PC-3 (cell line): Measurements from ENCODE around the gene ARMC3. TPM values are rescaled to one million over a fixed set of nuclear protein-coding genes. Genes with fewer than 3 reads are reported as not detected.

ENCODE experiments used
- ATAC-seq: fragments of 200-7000 bp; cut with Tn5 transposase; 2 replicates; pipeline ENCODE4 v1.9.1; 2020; ENCODE audit warnings: mild to moderate bottlenecking, moderate library complexity
- BruUV-seq: library from RNA; stranded (reverse); fragments of 400-500 nt; replicated peaks from 2 replicates; lab custom pipeline; 2021; lab: Mats Ljungman, UMichigan
- CTCF ChIA-PET: fragments of 300-600 bp; sonication (Branson Sonifier 250); formaldehyde crosslinking; loops from one replicate; lab custom pipeline; 2022; ENCODE audit warnings: antibody characterized with exemption; lab: Charles Lee
- POLR2A ChIA-PET: fragments of 300-600 bp; sonication (Branson Sonifier 250); formaldehyde crosslinking; loops from one replicate; lab custom pipeline; 2022; ENCODE audit warnings: antibody characterized with exemption; ENCODE audit not compliant: unreplicated experiment; lab: Charles Lee
- DNase-seq: peaks from one replicate; pipeline ENCODE4 v3.0.0-alpha.2; 2015
- H2AFZ ChIP-seq: fragments of 300-600 bp; sonication (generic); 2 replicates; pipeline ENCODE4 v1.6.0; 2016; ENCODE audit warnings: antibody characterized with exemption, low read length
- H3F3A ChIP-seq: fragments of 300-600 bp; sonication (generic); one replicate; pipeline ENCODE4 v1.6.0; 2017; ENCODE audit warnings: antibody characterized with exemption, low read length, control low read depth, mild to moderate bottlenecking; ENCODE audit not compliant: unreplicated experiment
- H3K27ac ChIP-seq: fragments of 300-600 bp; sonication (generic); 2 replicates; pipeline ENCODE4 v1.5.1; 2016; ENCODE audit warnings: mild to moderate bottlenecking, low read length
- H3K27me3 ChIP-seq: fragments of 300-600 bp; sonication (generic); 2 replicates; pipeline ENCODE4 v1.6.1; 2016; ENCODE audit warnings: low read length, mixed read lengths
- H3K36me3 ChIP-seq: fragments of 300-600 bp; sonication (generic); 2 replicates; pipeline ENCODE4 v1.6.1; 2016; ENCODE audit warnings: low read depth, mixed run types, low read length, mixed read lengths
- H3K4me1 ChIP-seq: fragments of 300-600 bp; sonication (generic); 2 replicates; pipeline ENCODE4 v1.5.1; 2016; ENCODE audit warnings: low read length; ENCODE audit not compliant: insufficient read depth
- H3K4me2 ChIP-seq: fragments of 300-600 bp; sonication (generic); 2 replicates; pipeline ENCODE4 v1.6.0; 2016; ENCODE audit warnings: low read length
- H3K4me3 ChIP-seq: fragments of 300-600 bp; sonication (generic); 2 replicates; pipeline ENCODE4 v1.5.1; 2016; ENCODE audit warnings: mild to moderate bottlenecking, low read length, mixed read lengths
- H3K79me2 ChIP-seq: fragments of 300-600 bp; sonication (generic); 2 replicates; pipeline ENCODE4 v1.6.1; 2017; ENCODE audit warnings: low read length, mixed read lengths
- H3K9ac ChIP-seq: fragments of 300-600 bp; sonication (generic); 2 replicates; pipeline ENCODE4 v1.6.0; 2016; ENCODE audit warnings: mild to moderate bottlenecking, low read length
- H3K9me2 ChIP-seq: fragments of 300-600 bp; sonication (generic); replicated peaks from 2 replicates; pipeline ENCODE4 v1.6.1; 2016; ENCODE audit warnings: mixed run types, low read length, mixed read lengths
- H3K9me3 ChIP-seq: fragments of 300-600 bp; sonication (generic); 2 replicates; pipeline ENCODE4 v1.6.1; 2016; ENCODE audit warnings: low read length, mixed read lengths
- H4K20me1 ChIP-seq: fragments of 300-600 bp; sonication (generic); 2 replicates; pipeline ENCODE4 v1.6.1; 2016; ENCODE audit warnings: low read length, mixed read lengths
- EZH2 ChIP-seq: fragments of 300-600 bp; sonication (generic); IDR thresholded peaks from one replicate; pipeline ENCODE4 v1.6.1; 2017; ENCODE audit warnings: antibody characterized with exemption, mild to moderate bottlenecking, low read length; ENCODE audit not compliant: unreplicated experiment
- EZH2phosphoT487 ChIP-seq: fragments of 300-600 bp; sonication (generic); IDR thresholded peaks from 2 replicates; pipeline ENCODE4 v1.6.1; 2018; ENCODE audit warnings: mild to moderate bottlenecking, antibody characterized with exemption, low read length, borderline replicate concordance
- intact Hi-C: fragments of 100-400 bp; cut with micrococcal nuclease; formaldehyde crosslinking; loops from 2 replicates; pipeline ENCODE4 v1.9.0; 2023
- total RNA-seq: library from RNA; depleted of rRNA; stranded (reverse); fragments of >200 nt; gene quantifications from 2 replicates; pipeline ENCODE4 v1.2.3, GENCODE V29; 2014
- TF ChIP-seq, protein P1 (sequence below): fragments of 300-600 bp; sonication (generic); conservative IDR thresholded peaks from 2 replicates; pipeline ENCODE4 v1.5.1; 2017; ENCODE audit warnings: antibody characterized with exemption, low read depth, mild to moderate bottlenecking, low read length

The ARMC3 gene
- total RNA-seq, 1 experiment from 2014 or later = 0.18 TPM

DNA sequence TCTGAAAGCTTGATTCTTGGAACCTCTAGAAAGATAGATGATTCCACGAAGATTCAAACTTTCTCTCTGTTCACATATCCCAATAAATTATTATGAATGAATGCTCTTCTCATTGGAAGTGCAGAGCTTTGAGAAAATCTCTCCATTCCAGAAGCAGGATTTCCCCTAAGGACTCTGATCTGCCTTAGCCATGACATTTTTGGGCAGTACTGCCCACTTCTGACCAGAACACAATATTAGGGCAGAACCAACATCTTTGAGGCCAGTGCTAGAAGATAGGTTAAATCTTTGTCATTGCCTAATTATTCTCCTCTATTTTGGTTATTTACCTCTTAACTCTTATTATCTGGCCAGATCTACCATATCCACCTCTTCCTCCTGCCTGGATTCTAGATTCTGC lies 49.9 kb downstream of the ARMC3 start:
- BruUV-seq = no TSS peak
- POLR2A ChIA-PET = no interaction called here
- Histone ChIP-seq H3K36me3 (no peaks in the 10 kb centered on the region), H3K9me2 (no peaks in the 10 kb centered on the region), H3K4me2 (no peak overlapping the region), H3K27me3 (no peaks in the 10 kb centered on the region), H4K20me1 (no peaks in the 10 kb centered on the region), H3K4me3 (no peak overlapping the region), H3K9me3 (no peaks in the 10 kb centered on the region), H2AFZ (no peak overlapping the region), H3K9ac (no peak overlapping the region), H3F3A (no peaks in the 10 kb centered on the region), H3K4me1 (no peaks in the 10 kb centered on the region), H3K79me2 (no peaks in the 10 kb centered on the region), H3K27ac (no peak overlapping the region)
- ATAC-seq = no peak
- intact Hi-C loops = no loop called here
- DNase-seq = no peak
- CTCF ChIA-PET = no interaction called here
- TF ChIP-seq, protein P1, sequence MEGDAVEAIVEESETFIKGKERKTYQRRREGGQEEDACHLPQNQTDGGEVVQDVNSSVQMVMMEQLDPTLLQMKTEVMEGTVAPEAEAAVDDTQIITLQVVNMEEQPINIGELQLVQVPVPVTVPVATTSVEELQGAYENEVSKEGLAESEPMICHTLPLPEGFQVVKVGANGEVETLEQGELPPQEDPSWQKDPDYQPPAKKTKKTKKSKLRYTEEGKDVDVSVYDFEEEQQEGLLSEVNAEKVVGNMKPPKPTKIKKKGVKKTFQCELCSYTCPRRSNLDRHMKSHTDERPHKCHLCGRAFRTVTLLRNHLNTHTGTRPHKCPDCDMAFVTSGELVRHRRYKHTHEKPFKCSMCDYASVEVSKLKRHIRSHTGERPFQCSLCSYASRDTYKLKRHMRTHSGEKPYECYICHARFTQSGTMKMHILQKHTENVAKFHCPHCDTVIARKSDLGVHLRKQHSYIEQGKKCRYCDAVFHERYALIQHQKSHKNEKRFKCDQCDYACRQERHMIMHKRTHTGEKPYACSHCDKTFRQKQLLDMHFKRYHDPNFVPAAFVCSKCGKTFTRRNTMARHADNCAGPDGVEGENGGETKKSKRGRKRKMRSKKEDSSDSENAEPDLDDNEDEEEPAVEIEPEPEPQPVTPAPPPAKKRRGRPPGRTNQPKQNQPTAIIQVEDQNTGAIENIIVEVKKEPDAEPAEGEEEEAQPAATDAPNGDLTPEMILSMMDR = no peak
- TF ChIP-seq EZH2 = no peak
- no peak for TF ChIP-seq EZH2phosphoT487

DNA sequence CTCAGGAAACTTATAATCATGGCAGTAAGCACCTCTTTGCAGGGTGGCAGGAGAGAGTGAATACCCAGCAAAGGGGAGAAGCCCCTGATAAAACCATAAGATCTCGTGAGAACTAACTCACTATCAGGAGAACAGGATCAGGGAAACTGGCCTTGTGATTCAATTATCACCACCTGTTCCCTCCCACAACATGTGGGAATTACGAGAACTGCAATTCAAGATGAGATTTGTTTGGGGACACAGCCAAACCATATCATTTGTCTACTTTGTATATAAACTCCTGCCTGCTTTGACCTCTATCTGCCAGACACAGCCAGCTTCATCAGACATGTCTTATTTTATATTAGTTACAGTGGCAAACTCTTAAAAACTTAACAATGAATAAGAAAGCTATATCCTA lies 50.4 kb downstream of the ARMC3 start:
- Histone ChIP-seq H3K4me1 (no peaks in the 10 kb centered on the region), H3K9ac (no peak overlapping the region), H3K9me2 (no peaks in the 10 kb centered on the region), H3K9me3 (no peaks in the 10 kb centered on the region), H3K27ac (no peak overlapping the region), H4K20me1 (no peaks in the 10 kb centered on the region), H3K4me3 (no peak overlapping the region), H3K4me2 (no peak overlapping the region), H3F3A (no peaks in the 10 kb centered on the region), H3K27me3 (no peaks in the 10 kb centered on the region), H2AFZ (no peak overlapping the region), H3K79me2 (no peaks in the 10 kb centered on the region), H3K36me3 (no peaks in the 10 kb centered on the region)
- POLR2A ChIA-PET = no interaction called here
- intact Hi-C loops = no loop called here
- BruUV-seq = no TSS peak
- CTCF ChIA-PET = no interaction called here
- TF ChIP-seq EZH2phosphoT487 = no peak
- TF ChIP-seq EZH2 = no peak
- TF ChIP-seq, protein P1 = no peak
- ATAC-seq = no peak
- no peak for DNase-seq

DNA sequence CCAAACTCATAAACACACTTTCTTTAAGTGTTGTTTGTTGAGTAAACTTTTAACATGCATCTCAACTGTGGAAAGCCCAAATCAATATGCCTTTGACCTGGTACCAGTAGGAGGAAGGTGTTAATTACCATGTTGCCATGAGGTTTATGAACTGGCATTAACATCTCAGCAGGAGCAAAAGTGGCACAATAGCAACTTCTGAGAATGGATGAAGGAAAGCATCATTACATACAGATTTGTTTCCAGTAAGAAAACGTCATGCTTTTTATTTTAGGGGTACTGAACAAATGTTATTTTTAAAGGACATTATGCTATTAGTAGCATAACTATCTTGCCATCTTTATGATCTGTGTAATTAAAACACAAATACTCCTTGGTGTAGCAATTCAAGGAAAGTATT lies 51.1 kb downstream of the ARMC3 start:
- no TSS peak for BruUV-seq
- intact Hi-C loops = no loop called here
- Histone ChIP-seq H3K9ac (no peak overlapping the region), H2AFZ (no peak overlapping the region), H3K4me1 (no peaks in the 10 kb centered on the region), H4K20me1 (no peaks in the 10 kb centered on the region), H3K27ac (no peak overlapping the region), H3F3A (no peaks in the 10 kb centered on the region), H3K36me3 (no peaks in the 10 kb centered on the region), H3K9me3 (no peaks in the 10 kb centered on the region), H3K4me3 (no peak overlapping the region), H3K9me2 (no peaks in the 10 kb centered on the region), H3K4me2 (no peak overlapping the region), H3K79me2 (no peaks in the 10 kb centered on the region), H3K27me3 (no peaks in the 10 kb centered on the region)
- CTCF ChIA-PET = no interaction called here
- DNase-seq (no peak), ATAC-seq (no peak)
- TF ChIP-seq, protein P1 = no peak
- TF ChIP-seq EZH2 (no peak), EZH2phosphoT487 (no peak)
- POLR2A ChIA-PET = no interaction called here
